ENCODE measurements around the gene SPIRE1.
"Not testable (repeated sequence)": the region's sequence is repeated elsewhere in the genome, so short reads cannot be mapped to it uniquely, and the experiment has no call there.

SPIRE1 gene

GRCh38 chr18:12597760-12598159 is 60.1 kb downstream of the SPIRE1 start:
- DNase-seq, result no peak

GRCh38 chr18:12595571-12596255 is 62.2 kb downstream of the SPIRE1 start:
- DNase-seq, result no peak

GRCh38 chr18:12593866-12594265 is 64.0 kb downstream of the SPIRE1 start:
- DNase-seq, result no peak

- DNase-seq, result no peak
Measured at GRCh38 chr18:12592597-12593127, 65.2 kb downstream of the SPIRE1 start.

- DNase-seq, result no peak
Measured at GRCh38 chr18:12589448-12589847, 68.5 kb downstream of the SPIRE1 start.

- DNase-seq, result no peak
Measured at GRCh38 chr18:12586956-12587355, 71.0 kb downstream of the SPIRE1 start.

GRCh38 chr18:12585218-12585617 is 72.7 kb downstream of the SPIRE1 start:
- DNase-seq, result no peak

- DNase-seq, result no peak
Measured at GRCh38 chr18:12580630-12581342, 77.1 kb downstream of the SPIRE1 start.

- no peak for DNase-seq
Measured at GRCh38 chr18:12579775-12580174, 78.1 kb downstream of the SPIRE1 start.

- no peak for DNase-seq
Measured at GRCh38 chr18:12577848-12578247, 80.1 kb downstream of the SPIRE1 start.

GRCh38 chr18:12574494-12575185 is 83.3 kb downstream of the SPIRE1 start:
- DNase-seq, result no peak

- DNase-seq, result no peak
Measured at GRCh38 chr18:12571630-12572029, 86.3 kb downstream of the SPIRE1 start.

- DNase-seq, result no peak
Measured at GRCh38 chr18:12569791-12570190, 88.1 kb downstream of the SPIRE1 start.

- no peak for DNase-seq
Measured at GRCh38 chr18:12567849-12568248, 90.1 kb downstream of the SPIRE1 start.

GRCh38 chr18:12564861-12565260 is 93.0 kb downstream of the SPIRE1 start:
- DNase-seq, result no peak

GRCh38 chr18:12564378-12564777 is 93.5 kb downstream of the SPIRE1 start:
- no peak for DNase-seq

- DNase-seq, result not testable (repeated sequence)
Measured at GRCh38 chr18:12560600-12560999, 97.3 kb downstream of the SPIRE1 start.

GRCh38 chr18:12559319-12559718 is 98.6 kb downstream of the SPIRE1 start:
- DNase-seq, result no peak

GRCh38 chr18:12556946-12557806 is 100.7 kb downstream of the SPIRE1 start:
- no peak for DNase-seq

GRCh38 chr18:12554796-12555388 is 103.0 kb downstream of the SPIRE1 start:
- no peak for DNase-seq

GRCh38 chr18:12552879-12553242 is 105.0 kb downstream of the SPIRE1 start:
- no peak for DNase-seq

Measured in activated CD4-positive, alpha-beta T cell treated with anti-CD3 and anti-CD28 coated beads for 4 hours (primary cell).